PC-3 (cell line): ENCODE measurements around the gene TWIST2. TPM values are rescaled to one million over a fixed set of nuclear protein-coding genes. Genes with fewer than 3 reads are reported as not detected.

Experiments
- ATAC-seq: fragments of 200-7000 bp; cut with Tn5 transposase; 2 replicates; pipeline ENCODE4 v1.9.1; 2020; ENCODE audit warnings: mild to moderate bottlenecking, moderate library complexity
- BruUV-seq: library from RNA; stranded (reverse); fragments of 400-500 nt; replicated peaks from 2 replicates; lab custom pipeline; 2021; lab: Mats Ljungman, UMichigan
- CTCF ChIA-PET: fragments of 300-600 bp; sonication (Branson Sonifier 250); formaldehyde crosslinking; loops from one replicate; lab custom pipeline; 2022; ENCODE audit warnings: antibody characterized with exemption; lab: Charles Lee
- POLR2A ChIA-PET: fragments of 300-600 bp; sonication (Branson Sonifier 250); formaldehyde crosslinking; loops from one replicate; lab custom pipeline; 2022; ENCODE audit warnings: antibody characterized with exemption; ENCODE audit not compliant: unreplicated experiment; lab: Charles Lee
- DNase-seq: peaks from one replicate; pipeline ENCODE4 v3.0.0-alpha.2; 2015
- H2AFZ ChIP-seq: fragments of 300-600 bp; sonication (generic); 2 replicates; pipeline ENCODE4 v1.6.0; 2016; ENCODE audit warnings: antibody characterized with exemption, low read length
- H3F3A ChIP-seq: fragments of 300-600 bp; sonication (generic); one replicate; pipeline ENCODE4 v1.6.0; 2017; ENCODE audit warnings: antibody characterized with exemption, low read length, control low read depth, mild to moderate bottlenecking; ENCODE audit not compliant: unreplicated experiment
- H3K27ac ChIP-seq: fragments of 300-600 bp; sonication (generic); 2 replicates; pipeline ENCODE4 v1.5.1; 2016; ENCODE audit warnings: mild to moderate bottlenecking, low read length
- H3K27me3 ChIP-seq: fragments of 300-600 bp; sonication (generic); 2 replicates; pipeline ENCODE4 v1.6.1; 2016; ENCODE audit warnings: low read length, mixed read lengths
- H3K36me3 ChIP-seq: fragments of 300-600 bp; sonication (generic); 2 replicates; pipeline ENCODE4 v1.6.1; 2016; ENCODE audit warnings: low read depth, mixed run types, low read length, mixed read lengths
- H3K4me1 ChIP-seq: fragments of 300-600 bp; sonication (generic); 2 replicates; pipeline ENCODE4 v1.5.1; 2016; ENCODE audit warnings: low read length; ENCODE audit not compliant: insufficient read depth
- H3K4me2 ChIP-seq: fragments of 300-600 bp; sonication (generic); 2 replicates; pipeline ENCODE4 v1.6.0; 2016; ENCODE audit warnings: low read length
- H3K4me3 ChIP-seq: fragments of 300-600 bp; sonication (generic); 2 replicates; pipeline ENCODE4 v1.5.1; 2016; ENCODE audit warnings: mild to moderate bottlenecking, low read length, mixed read lengths
- H3K79me2 ChIP-seq: fragments of 300-600 bp; sonication (generic); 2 replicates; pipeline ENCODE4 v1.6.1; 2017; ENCODE audit warnings: low read length, mixed read lengths
- H3K9ac ChIP-seq: fragments of 300-600 bp; sonication (generic); 2 replicates; pipeline ENCODE4 v1.6.0; 2016; ENCODE audit warnings: mild to moderate bottlenecking, low read length
- H3K9me2 ChIP-seq: fragments of 300-600 bp; sonication (generic); replicated peaks from 2 replicates; pipeline ENCODE4 v1.6.1; 2016; ENCODE audit warnings: mixed run types, low read length, mixed read lengths
- H3K9me3 ChIP-seq: fragments of 300-600 bp; sonication (generic); 2 replicates; pipeline ENCODE4 v1.6.1; 2016; ENCODE audit warnings: low read length, mixed read lengths
- H4K20me1 ChIP-seq: fragments of 300-600 bp; sonication (generic); 2 replicates; pipeline ENCODE4 v1.6.1; 2016; ENCODE audit warnings: low read length, mixed read lengths
- CTCF ChIP-seq: fragments of 300-600 bp; sonication (generic); conservative IDR thresholded peaks from 2 replicates; pipeline ENCODE4 v1.5.1; 2017; ENCODE audit warnings: antibody characterized with exemption, low read depth, mild to moderate bottlenecking, low read length
- EZH2 ChIP-seq: fragments of 300-600 bp; sonication (generic); IDR thresholded peaks from one replicate; pipeline ENCODE4 v1.6.1; 2017; ENCODE audit warnings: antibody characterized with exemption, mild to moderate bottlenecking, low read length; ENCODE audit not compliant: unreplicated experiment
- EZH2phosphoT487 ChIP-seq: fragments of 300-600 bp; sonication (generic); IDR thresholded peaks from 2 replicates; pipeline ENCODE4 v1.6.1; 2018; ENCODE audit warnings: mild to moderate bottlenecking, antibody characterized with exemption, low read length, borderline replicate concordance
- intact Hi-C: fragments of 100-400 bp; cut with micrococcal nuclease; formaldehyde crosslinking; loops from 2 replicates; pipeline ENCODE4 v1.9.0; 2023
- total RNA-seq: library from RNA; depleted of rRNA; stranded (reverse); fragments of >200 nt; gene quantifications from 2 replicates; pipeline ENCODE4 v1.2.3, GENCODE V29; 2014

TWIST2 gene
- total RNA-seq, 1 experiment from 2014 or later = 4.4 TPM

DNA sequence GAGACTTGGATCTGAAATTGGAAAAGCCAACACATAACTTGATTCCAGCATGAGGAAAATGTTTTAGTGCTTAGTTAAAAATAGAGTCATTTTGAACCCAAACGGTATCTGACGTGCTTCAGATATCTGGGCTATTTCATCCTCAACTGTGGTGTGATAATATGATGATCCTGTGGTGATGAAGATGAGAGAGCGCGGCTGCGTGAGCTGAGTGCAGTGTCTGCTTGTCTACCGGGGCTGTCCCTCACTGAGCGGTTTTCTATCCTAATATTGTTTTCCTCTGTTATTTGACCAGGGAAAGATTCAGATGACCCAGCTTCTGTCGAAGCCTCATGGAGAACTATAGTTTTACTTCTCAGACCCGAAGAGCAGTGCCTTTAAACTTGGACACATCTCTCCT, 5.8 kb downstream of the TWIST2 start:
- no peak for DNase-seq
- no peak for TF ChIP-seq EZH2phosphoT487
- no peak for TF ChIP-seq EZH2
- no peak for TF ChIP-seq CTCF
- POLR2A ChIA-PET = no interaction called here
- Histone ChIP-seq H3K4me3 (no peak overlapping the region), H3K4me2 (no peak overlapping the region), H3K79me2 (no peaks in the 10 kb centered on the region), H3F3A (no peaks in the 10 kb centered on the region), H3K9me2 (no peaks in the 10 kb centered on the region), H3K9me3 (no peaks in the 10 kb centered on the region), H3K4me1 (no peaks in the 10 kb centered on the region), H4K20me1 (no peaks in the 10 kb centered on the region), H3K27me3 (no peaks in the 10 kb centered on the region), H3K9ac (no peak overlapping the region), H3K27ac (no peak overlapping the region), H2AFZ (no peak overlapping the region), H3K36me3 (no peaks in the 10 kb centered on the region)
- CTCF ChIA-PET = no interaction called here
- no TSS peak for BruUV-seq
- intact Hi-C loops = no loop called here
- no peak for ATAC-seq

- H3K9ac ChIP-seq = no peak overlapping the region
- intact Hi-C loops = no loop called here
- ATAC-seq (no peak), DNase-seq (no peak)
- no peaks in the 10 kb centered on the region for H3F3A ChIP-seq
- ChIA-PET POLR2A (no interaction called here), CTCF (no interaction called here)
- H3K9me2 ChIP-seq = no peaks in the 10 kb centered on the region
- no peaks in the 10 kb centered on the region for H3K79me2 ChIP-seq
- no peaks in the 10 kb centered on the region for H3K27me3 ChIP-seq
- H4K20me1 ChIP-seq = no peaks in the 10 kb centered on the region
- BruUV-seq = no TSS peak
- no peaks in the 10 kb centered on the region for H3K36me3 ChIP-seq
- no peak overlapping the region for H3K4me3 ChIP-seq
- TF ChIP-seq EZH2phosphoT487 = no peak
- TF ChIP-seq CTCF = no peak
- no peak for TF ChIP-seq EZH2
- no peak overlapping the region for H3K27ac ChIP-seq
- H3K4me2 ChIP-seq = no peak overlapping the region
- H3K9me3 ChIP-seq = no peaks in the 10 kb centered on the region
- H3K4me1 ChIP-seq = no peaks in the 10 kb centered on the region
- no peak overlapping the region for H2AFZ ChIP-seq
Measured at GRCh38 chr2:238854246-238854645, 6.4 kb downstream of the TWIST2 start.

DNA sequence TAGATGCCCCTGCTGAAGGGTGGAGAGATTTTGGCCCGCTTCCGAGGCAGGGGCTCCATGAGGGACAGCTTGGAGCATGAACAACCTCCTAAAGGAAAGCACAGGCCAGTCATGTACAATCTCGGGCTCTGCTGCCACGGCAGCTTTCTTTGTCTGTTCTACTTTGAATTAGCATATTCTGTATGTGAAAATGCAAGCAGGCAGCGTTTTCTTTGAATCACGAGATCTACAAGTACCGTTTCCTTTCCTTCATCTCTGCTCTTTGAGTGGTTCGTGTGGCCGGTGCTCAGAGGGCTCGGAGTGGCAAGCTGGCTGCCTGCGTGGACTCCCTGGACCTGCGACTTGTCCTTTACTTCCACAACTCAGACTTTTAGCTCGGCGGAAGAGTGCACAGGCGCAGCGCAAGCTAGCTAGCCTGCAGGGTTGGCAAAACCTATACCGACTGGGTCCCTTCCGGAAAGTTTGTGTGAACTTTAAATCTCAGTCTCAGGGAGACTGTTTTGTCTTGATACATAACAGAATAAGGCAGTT, 6.9 kb downstream of the TWIST2 start:
- ATAC-seq (no peak), DNase-seq (no peak)
- H3K9me3 ChIP-seq = no peaks in the 10 kb centered on the region
- no peak overlapping the region for H3K4me2 ChIP-seq
- CTCF ChIA-PET = no interaction called here
- H3K9me2 ChIP-seq = no peaks in the 10 kb centered on the region
- H2AFZ ChIP-seq = no peak overlapping the region
- no peak overlapping the region for H3K9ac ChIP-seq
- no peaks in the 10 kb centered on the region for H3F3A ChIP-seq
- no peaks in the 10 kb centered on the region for H4K20me1 ChIP-seq
- no peak overlapping the region for H3K27ac ChIP-seq
- H3K79me2 ChIP-seq = no peaks in the 10 kb centered on the region
- no peaks in the 10 kb centered on the region for H3K36me3 ChIP-seq
- intact Hi-C loops = no loop called here
- POLR2A ChIA-PET = no interaction called here
- no peaks in the 10 kb centered on the region for H3K27me3 ChIP-seq
- no peaks in the 10 kb centered on the region for H3K4me1 ChIP-seq
- BruUV-seq = no TSS peak
- no peak overlapping the region for H3K4me3 ChIP-seq
- TF ChIP-seq EZH2phosphoT487 (no peak), EZH2 (no peak), CTCF (no peak)
